PC-3 (cell line): ENCODE data around the gene GPRC5A. TPM values are rescaled to one million over a fixed set of nuclear protein-coding genes. Genes with fewer than 3 reads are reported as not detected.

ENCODE experiments used
- ATAC-seq: fragments of 200-7000 bp; cut with Tn5 transposase; 2 replicates; pipeline ENCODE4 v1.9.1; 2020; ENCODE audit warnings: mild to moderate bottlenecking, moderate library complexity
- BruUV-seq: library from RNA; stranded (reverse); fragments of 400-500 nt; replicated peaks from 2 replicates; lab custom pipeline; 2021; lab: Mats Ljungman, UMichigan
- CTCF ChIA-PET: fragments of 300-600 bp; sonication (Branson Sonifier 250); formaldehyde crosslinking; loops from one replicate; lab custom pipeline; 2022; ENCODE audit warnings: antibody characterized with exemption; lab: Charles Lee
- POLR2A ChIA-PET: fragments of 300-600 bp; sonication (Branson Sonifier 250); formaldehyde crosslinking; loops from one replicate; lab custom pipeline; 2022; ENCODE audit warnings: antibody characterized with exemption; ENCODE audit not compliant: unreplicated experiment; lab: Charles Lee
- DNase-seq: peaks from one replicate; pipeline ENCODE4 v3.0.0-alpha.2; 2015
- H2AFZ ChIP-seq: fragments of 300-600 bp; sonication (generic); 2 replicates; pipeline ENCODE4 v1.6.0; 2016; ENCODE audit warnings: antibody characterized with exemption, low read length
- H3F3A ChIP-seq: fragments of 300-600 bp; sonication (generic); one replicate; pipeline ENCODE4 v1.6.0; 2017; ENCODE audit warnings: antibody characterized with exemption, low read length, control low read depth, mild to moderate bottlenecking; ENCODE audit not compliant: unreplicated experiment
- H3K27ac ChIP-seq: fragments of 300-600 bp; sonication (generic); 2 replicates; pipeline ENCODE4 v1.5.1; 2016; ENCODE audit warnings: mild to moderate bottlenecking, low read length
- H3K27me3 ChIP-seq: fragments of 300-600 bp; sonication (generic); 2 replicates; pipeline ENCODE4 v1.6.1; 2016; ENCODE audit warnings: low read length, mixed read lengths
- H3K36me3 ChIP-seq: fragments of 300-600 bp; sonication (generic); 2 replicates; pipeline ENCODE4 v1.6.1; 2016; ENCODE audit warnings: low read depth, mixed run types, low read length, mixed read lengths
- H3K4me1 ChIP-seq: fragments of 300-600 bp; sonication (generic); 2 replicates; pipeline ENCODE4 v1.5.1; 2016; ENCODE audit warnings: low read length; ENCODE audit not compliant: insufficient read depth
- H3K4me2 ChIP-seq: fragments of 300-600 bp; sonication (generic); 2 replicates; pipeline ENCODE4 v1.6.0; 2016; ENCODE audit warnings: low read length
- H3K4me3 ChIP-seq: fragments of 300-600 bp; sonication (generic); 2 replicates; pipeline ENCODE4 v1.5.1; 2016; ENCODE audit warnings: mild to moderate bottlenecking, low read length, mixed read lengths
- H3K79me2 ChIP-seq: fragments of 300-600 bp; sonication (generic); 2 replicates; pipeline ENCODE4 v1.6.1; 2017; ENCODE audit warnings: low read length, mixed read lengths
- H3K9ac ChIP-seq: fragments of 300-600 bp; sonication (generic); 2 replicates; pipeline ENCODE4 v1.6.0; 2016; ENCODE audit warnings: mild to moderate bottlenecking, low read length
- H3K9me2 ChIP-seq: fragments of 300-600 bp; sonication (generic); replicated peaks from 2 replicates; pipeline ENCODE4 v1.6.1; 2016; ENCODE audit warnings: mixed run types, low read length, mixed read lengths
- H3K9me3 ChIP-seq: fragments of 300-600 bp; sonication (generic); 2 replicates; pipeline ENCODE4 v1.6.1; 2016; ENCODE audit warnings: low read length, mixed read lengths
- H4K20me1 ChIP-seq: fragments of 300-600 bp; sonication (generic); 2 replicates; pipeline ENCODE4 v1.6.1; 2016; ENCODE audit warnings: low read length, mixed read lengths
- EZH2 ChIP-seq: fragments of 300-600 bp; sonication (generic); IDR thresholded peaks from one replicate; pipeline ENCODE4 v1.6.1; 2017; ENCODE audit warnings: antibody characterized with exemption, mild to moderate bottlenecking, low read length; ENCODE audit not compliant: unreplicated experiment
- EZH2phosphoT487 ChIP-seq: fragments of 300-600 bp; sonication (generic); IDR thresholded peaks from 2 replicates; pipeline ENCODE4 v1.6.1; 2018; ENCODE audit warnings: mild to moderate bottlenecking, antibody characterized with exemption, low read length, borderline replicate concordance
- intact Hi-C: fragments of 100-400 bp; cut with micrococcal nuclease; formaldehyde crosslinking; loops from 2 replicates; pipeline ENCODE4 v1.9.0; 2023
- total RNA-seq: library from RNA; depleted of rRNA; stranded (reverse); fragments of >200 nt; gene quantifications from 2 replicates; pipeline ENCODE4 v1.2.3, GENCODE V29; 2014
- TF ChIP-seq, protein P1 (sequence below): fragments of 300-600 bp; sonication (generic); conservative IDR thresholded peaks from 2 replicates; pipeline ENCODE4 v1.5.1; 2017; ENCODE audit warnings: antibody characterized with exemption, low read depth, mild to moderate bottlenecking, low read length

GPRC5A gene
- total RNA-seq, 1 experiment from 2014 or later: 140 TPM

DNA sequence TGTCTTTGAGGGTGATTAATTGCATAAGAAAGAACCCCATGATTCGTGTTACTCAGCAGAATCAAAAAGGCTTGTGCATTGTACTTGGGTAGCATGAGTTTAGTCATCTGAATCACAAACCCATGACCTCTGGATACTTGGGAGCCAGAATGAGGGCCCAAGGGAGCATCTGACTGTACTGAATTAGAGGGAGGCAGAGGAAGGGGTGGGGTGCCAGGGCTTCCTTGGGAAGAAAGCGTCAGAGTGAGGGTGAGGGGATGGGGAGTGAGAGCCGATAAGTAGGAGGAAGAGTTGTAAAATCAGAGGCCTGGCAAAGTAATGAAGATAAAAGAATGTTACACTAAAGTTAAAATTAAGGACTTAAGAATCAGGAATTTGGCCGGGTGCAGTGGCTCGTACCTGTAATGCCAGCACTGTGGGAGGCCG lies 30.8 kb downstream of the GPRC5A start:
- peaks cover 14% of the 10 kb centered on the region; the same call in 1 of the 2 replicates for H3K4me1 ChIP-seq
- POLR2A ChIA-PET: no interaction called here
- peaks cover 7% of the 10 kb centered on the region for H3F3A ChIP-seq
- 0 out of 2 replicates have a peak, but pooled peaks cover 4% of the 10 kb centered on the region for H4K20me1 ChIP-seq
- intact Hi-C loops: no loop called here
- no TSS peak for BruUV-seq
- H3K9ac ChIP-seq: no peak overlapping the region
- H2AFZ ChIP-seq: no peak overlapping the region
- TF ChIP-seq EZH2phosphoT487 (no peak), EZH2 (no peak)
- TF ChIP-seq, protein P1, sequence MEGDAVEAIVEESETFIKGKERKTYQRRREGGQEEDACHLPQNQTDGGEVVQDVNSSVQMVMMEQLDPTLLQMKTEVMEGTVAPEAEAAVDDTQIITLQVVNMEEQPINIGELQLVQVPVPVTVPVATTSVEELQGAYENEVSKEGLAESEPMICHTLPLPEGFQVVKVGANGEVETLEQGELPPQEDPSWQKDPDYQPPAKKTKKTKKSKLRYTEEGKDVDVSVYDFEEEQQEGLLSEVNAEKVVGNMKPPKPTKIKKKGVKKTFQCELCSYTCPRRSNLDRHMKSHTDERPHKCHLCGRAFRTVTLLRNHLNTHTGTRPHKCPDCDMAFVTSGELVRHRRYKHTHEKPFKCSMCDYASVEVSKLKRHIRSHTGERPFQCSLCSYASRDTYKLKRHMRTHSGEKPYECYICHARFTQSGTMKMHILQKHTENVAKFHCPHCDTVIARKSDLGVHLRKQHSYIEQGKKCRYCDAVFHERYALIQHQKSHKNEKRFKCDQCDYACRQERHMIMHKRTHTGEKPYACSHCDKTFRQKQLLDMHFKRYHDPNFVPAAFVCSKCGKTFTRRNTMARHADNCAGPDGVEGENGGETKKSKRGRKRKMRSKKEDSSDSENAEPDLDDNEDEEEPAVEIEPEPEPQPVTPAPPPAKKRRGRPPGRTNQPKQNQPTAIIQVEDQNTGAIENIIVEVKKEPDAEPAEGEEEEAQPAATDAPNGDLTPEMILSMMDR: no peak
- ATAC-seq (no peak), DNase-seq (peak; percentile 16)
- no peak overlapping the region for H3K4me2 ChIP-seq
- no peaks in the 10 kb centered on the region; the same call in 1 of the 2 replicates for H3K36me3 ChIP-seq
- CTCF ChIA-PET: no interaction called here
- no peak overlapping the region for H3K4me3 ChIP-seq
- H3K9me3 ChIP-seq: no peaks in the 10 kb centered on the region
- no peaks in the 10 kb centered on the region for H3K9me2 ChIP-seq
- H3K27ac ChIP-seq: no peak overlapping the region
- H3K27me3 ChIP-seq: no peaks in the 10 kb centered on the region
- no peaks in the 10 kb centered on the region for H3K79me2 ChIP-seq

DNA sequence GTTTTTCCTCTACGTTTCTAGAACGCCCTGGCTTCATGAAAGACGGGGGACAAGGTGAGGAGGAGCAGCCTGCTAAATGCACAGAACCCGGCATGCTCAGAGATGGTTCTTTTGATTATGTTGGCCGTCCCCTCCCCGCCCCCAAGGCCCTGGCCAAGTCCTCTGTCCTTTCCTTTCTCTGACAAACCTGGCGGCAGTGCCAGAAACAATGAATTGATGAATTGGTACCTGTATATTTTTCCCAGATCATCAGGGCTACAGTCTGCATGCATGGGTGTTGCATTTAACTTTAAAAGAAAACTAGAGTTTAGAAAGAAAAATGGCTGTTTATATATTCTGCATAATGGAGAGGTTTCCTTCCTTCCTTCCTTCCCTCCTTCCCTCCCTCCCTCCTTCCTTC lies 31.6 kb downstream of the GPRC5A start:
- no TSS peak for BruUV-seq
- Histone ChIP-seq H3K27me3 (no peaks in the 10 kb centered on the region), H3K9me3 (no peaks in the 10 kb centered on the region), H3K79me2 (no peaks in the 10 kb centered on the region), H3K27ac (no peak overlapping the region), H3K4me1 (peaks cover 8% of the 10 kb centered on the region; the same call in 1 of the 2 replicates), H2AFZ (no peak overlapping the region), H3F3A (peaks cover 7% of the 10 kb centered on the region), H3K9ac (no peak overlapping the region), H3K4me2 (no peak overlapping the region), H3K36me3 (no peaks in the 10 kb centered on the region), H3K4me3 (no peak overlapping the region), H4K20me1 (no peaks in the 10 kb centered on the region), H3K9me2 (no peaks in the 10 kb centered on the region)
- ChIA-PET POLR2A (no interaction called here), CTCF (no interaction called here)
- no peak for TF ChIP-seq EZH2
- no peak for TF ChIP-seq EZH2phosphoT487
- TF ChIP-seq, protein P1: no peak
- ATAC-seq: no peak
- DNase-seq: no peak
- intact Hi-C loops: no loop called here

DNA sequence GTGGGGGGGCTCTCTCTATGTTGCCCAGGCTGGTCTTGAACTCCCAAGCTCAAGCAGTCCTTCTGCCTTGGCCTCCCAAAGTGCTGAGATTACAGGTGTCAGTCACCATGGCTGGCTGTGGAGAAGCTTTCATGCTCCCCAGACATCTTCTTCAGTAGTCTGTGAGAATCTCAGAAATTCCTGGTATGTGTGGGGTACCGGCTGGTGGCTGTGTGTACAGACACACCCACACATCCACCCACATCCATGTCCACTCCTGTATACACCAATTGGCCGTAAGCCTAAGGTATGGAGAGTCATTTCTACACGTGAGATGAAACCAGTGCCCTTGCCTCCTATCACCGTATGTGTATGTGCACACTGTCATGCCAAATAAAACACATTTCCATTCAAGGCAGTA lies 32.8 kb downstream of the GPRC5A start:
- no peak overlapping the region for H3K9ac ChIP-seq
- H3K4me2 ChIP-seq: no peak overlapping the region
- H3K36me3 ChIP-seq: no peaks in the 10 kb centered on the region
- BruUV-seq: no TSS peak
- no peaks in the 10 kb centered on the region for H3K4me1 ChIP-seq
- no peak overlapping the region for H3K4me3 ChIP-seq
- H3K27ac ChIP-seq: no peak overlapping the region
- no peak overlapping the region for H2AFZ ChIP-seq
- peaks cover 3% of the 10 kb centered on the region for H3F3A ChIP-seq
- ChIA-PET POLR2A (no interaction called here), CTCF (no interaction called here)
- ATAC-seq (no peak), DNase-seq (no peak)
- H3K9me3 ChIP-seq: no peaks in the 10 kb centered on the region
- no peaks in the 10 kb centered on the region for H3K9me2 ChIP-seq
- no peaks in the 10 kb centered on the region for H3K27me3 ChIP-seq
- TF ChIP-seq EZH2 (no peak), EZH2phosphoT487 (no peak)
- TF ChIP-seq, protein P1: no peak
- intact Hi-C loops: no loop called here
- H3K79me2 ChIP-seq: no peaks in the 10 kb centered on the region
- H4K20me1 ChIP-seq: no peaks in the 10 kb centered on the region
